NCI-H1930 (cell line): ENCODE measurements around the gene NR1H4.
"Not testable (repeated sequence)": the region's sequence is repeated elsewhere in the genome, so short reads cannot be mapped to it uniquely, and the experiment has no call there.

Experiments
- DNase-seq, 2 experiments: peaks; one replicate each; lab custom pipeline; 2025; lab: John Stamatoyannopoulos, UW

The NR1H4 gene

DNA sequence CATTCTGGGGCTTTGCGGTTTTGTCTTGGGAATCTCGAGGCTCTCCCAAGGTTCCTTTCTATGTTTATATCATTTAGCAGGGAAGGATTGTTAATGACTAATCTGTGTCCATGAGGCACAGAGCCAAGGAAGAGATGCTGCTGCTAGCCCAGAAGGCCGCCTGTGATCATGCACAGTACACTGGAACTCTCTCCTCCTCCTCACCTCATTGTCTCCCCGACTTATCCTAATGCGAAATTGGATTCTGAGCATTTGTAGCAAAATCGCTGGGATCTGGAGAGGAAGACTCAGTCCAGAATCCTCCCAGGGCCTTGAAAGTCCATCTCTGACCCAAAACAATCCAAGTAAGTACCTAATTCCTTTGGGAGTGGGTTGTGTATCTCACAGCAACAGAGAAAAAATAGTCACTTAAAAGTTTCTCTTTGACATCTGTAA lies at the start of gene NR1H4:
Gene NR1H4 (plus strand): TSS at position 151 of the 435 bp plus-strand sequence. CDS start 19,458 bp downstream, outside the sequence.
- no peak for DNase-seq

DNA sequence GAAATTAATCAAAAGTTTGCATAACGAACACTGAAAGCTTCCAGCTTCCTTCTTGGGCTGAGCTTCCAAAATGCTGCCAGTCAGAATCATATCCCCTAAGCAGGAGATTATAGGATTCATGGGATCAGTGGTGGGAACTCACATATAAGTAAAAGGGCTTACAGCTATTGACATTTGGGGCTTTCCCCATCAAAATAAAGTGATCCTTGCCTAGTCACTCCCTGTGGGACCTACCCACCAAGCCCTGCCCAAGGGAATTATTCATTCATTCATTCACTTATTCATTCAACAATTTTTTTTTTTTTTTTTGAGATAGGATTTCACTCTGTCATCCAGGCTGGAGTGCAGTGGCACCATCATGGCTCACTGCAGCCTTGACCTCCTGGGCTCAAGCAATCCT lies 47.5 kb upstream of the NR1H4 start:
- no peak for DNase-seq

DNA sequence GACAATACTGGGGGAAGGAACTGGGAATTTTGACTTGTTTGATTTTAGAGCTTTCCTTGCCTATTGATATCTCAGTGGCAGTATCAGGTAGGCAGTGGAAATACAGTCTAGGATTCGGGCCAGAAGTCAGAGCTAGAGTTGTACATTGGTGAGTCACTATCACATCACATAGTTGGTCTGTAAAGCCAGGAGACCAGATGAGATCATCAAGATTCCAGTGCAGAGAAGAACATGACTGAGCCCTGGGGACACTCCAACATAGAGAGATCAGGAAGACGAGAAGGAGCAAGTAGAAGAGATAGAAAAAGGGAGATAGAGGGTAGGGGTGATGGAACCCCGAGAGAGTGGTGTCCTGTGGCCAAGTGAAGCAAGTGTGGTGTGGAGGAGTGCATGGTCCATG lies 46.6 kb upstream of the NR1H4 start:
- no peak for DNase-seq

DNA sequence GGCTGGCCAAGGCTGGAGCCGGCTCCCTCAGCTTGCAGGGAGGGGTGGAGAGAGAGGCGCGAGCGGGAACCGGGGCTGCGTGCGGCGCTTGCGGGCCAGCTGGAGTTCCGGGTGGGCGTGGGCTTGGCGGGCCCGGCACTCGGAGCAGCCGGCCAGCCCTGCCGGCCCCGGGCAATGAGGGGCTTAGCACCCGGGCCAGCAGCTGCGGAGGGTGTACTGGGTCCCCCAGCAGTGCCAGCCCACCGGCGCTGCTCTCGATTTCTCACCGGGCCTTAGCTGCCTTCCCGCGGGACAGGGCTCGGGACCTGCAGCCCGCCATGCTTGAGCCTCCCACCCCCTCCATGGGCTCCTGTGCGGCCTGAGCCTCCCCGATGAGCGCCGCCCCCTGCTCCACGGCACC lies 43.4 kb upstream of the NR1H4 start:
- DNase-seq = not testable (repeated sequence)

DNA sequence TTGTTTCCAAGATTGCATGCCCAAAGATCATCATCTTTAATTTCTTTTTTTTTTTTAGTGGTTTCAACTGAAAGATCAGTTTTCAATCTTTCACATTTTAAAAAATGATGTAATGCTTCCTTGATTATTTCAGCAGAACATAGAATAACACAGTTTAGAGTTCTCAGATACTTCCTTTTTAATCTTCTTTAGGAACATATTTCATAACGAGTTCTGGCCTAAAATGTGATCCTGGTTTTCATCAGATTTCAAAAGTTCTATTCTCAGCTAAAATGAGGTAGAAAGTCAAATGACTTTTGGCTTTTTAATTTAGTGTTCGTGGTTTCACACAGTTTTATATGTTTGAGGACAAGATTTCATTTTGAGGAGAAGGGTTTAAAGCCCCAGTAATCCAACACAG lies 40.0 kb upstream of the NR1H4 start:
- no peak for DNase-seq

DNA sequence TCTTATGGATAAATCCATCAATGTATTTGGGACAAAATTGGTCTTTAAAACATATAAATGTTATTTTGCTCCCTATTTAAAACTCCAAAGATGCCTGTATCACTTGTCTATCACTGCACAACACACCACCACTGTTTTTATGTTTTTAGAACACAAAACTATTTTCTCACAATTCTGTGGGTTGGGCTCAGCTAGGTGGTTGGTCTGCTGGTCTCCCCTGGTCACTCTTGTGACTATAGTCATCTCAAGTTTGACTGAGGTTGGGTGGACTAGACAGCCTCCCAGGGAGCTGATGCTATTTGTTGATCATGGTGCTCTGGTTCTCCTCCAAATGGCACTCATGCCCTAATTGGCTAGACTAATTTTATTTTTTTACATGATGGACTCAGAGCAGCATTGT lies 39.5 kb upstream of the NR1H4 start:
- no peak for DNase-seq

DNA sequence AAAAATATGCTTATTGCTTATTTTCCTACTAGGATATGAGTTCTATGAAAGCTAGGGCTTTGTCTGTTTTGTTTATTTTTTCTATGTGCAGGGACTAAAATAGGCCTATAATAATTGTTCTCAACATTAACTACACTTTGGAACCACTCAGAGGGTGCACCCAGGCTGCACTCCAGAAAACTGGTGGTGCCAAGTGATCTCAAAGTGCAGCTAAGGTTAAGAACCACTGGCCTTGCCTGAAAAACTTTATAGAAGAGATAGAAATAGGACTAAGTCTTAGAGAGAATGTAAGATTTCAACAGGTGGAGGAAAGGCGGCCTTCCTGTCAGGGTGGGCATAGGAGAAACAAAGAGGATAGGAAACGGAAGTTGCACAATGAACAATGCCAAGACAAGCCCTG lies 37.7 kb upstream of the NR1H4 start:
- no peak for DNase-seq

DNA sequence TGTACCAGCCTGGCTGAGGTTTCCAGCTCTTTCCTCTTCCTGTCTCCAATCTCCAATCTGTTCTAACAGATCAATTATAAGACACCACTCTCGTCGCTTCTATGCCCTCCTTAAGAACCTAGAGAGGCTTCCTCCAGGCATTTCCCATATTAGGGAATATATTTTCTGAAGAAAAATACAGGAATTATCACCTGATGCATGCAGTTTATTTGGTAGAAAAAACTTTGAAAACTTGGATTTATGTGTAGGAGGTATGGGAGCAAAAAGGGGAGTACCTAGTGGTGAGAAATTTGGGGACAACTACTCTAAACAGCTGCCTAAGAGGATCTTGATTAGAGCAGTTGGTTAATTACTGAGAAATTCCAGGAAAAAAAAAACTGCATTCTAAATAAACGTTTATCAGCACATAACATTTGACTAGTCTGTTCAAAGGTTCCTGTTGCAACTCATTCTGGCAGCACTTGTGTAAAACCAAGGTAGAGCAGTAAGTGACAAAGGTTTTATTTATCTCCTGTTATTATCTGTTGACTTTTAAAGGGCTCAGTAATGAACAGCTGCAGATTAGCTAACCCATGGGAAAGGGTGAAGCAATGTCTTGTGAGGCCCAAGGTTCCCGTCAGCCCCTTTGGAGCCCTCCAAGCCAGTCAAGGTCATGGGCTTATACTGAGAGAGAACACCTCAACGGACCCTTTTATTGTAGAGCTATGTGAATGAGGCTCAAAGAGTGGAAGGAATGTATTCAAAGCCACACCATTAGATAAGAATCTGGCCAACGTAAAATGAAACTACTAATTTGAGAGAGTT lies 36.4 kb upstream of the NR1H4 start:
- no peak for DNase-seq

DNA sequence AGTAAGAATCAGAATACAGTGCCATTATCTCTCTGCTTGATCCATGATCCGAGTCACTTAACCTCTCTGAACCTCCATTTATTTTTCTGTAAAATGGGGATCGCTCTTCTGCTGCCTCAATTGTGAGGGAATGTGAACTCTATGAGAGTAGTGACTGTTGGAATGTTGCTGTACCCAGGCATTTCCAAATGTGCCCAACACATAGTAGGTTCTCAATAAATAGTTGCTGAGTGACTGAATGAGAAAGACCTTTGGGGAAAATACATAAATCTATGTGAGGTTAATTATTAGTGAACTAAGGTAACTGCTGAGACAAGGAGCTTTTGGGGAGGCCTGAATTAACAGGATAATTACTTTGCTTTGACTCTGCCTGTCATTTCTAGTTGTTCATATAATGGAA lies 33.9 kb upstream of the NR1H4 start:
- DNase-seq = no peak

DNA sequence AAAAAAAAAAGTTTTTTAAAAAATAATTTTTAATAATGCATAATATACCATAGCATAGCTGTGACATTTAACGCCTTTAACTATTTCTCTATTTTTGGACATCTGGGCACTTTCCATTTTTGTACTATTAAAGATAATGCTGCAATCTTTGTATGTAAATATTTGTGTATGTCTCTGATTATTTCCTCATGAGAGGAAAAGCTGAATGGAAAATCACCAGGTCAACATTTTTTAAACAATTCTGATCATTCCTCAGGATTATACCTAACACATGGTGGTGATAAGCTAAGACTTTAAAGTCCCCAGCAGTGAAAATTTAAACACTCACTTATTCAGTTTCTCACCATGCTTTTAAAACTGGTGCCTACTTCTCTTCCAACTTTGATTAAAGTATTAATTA lies 31.3 kb upstream of the NR1H4 start:
- no peak for DNase-seq

DNA sequence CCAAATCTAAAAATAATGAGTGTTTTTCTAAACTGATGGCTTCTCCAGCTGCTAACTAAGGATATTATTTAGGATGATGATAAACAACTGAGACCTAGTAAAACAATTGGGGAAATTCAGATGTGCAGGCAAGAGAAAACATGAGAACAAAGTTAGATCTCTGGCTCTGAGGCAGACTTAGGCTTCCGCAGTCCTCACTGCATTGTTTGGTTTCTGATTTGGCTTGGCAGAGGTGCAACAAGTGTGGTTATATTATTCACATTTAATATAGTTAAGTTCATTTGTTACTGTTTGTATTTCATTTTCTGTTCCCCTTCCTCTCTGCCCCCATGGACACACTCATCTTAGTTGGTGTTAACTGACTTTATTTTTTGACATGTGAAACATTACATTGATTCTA lies 30.2 kb upstream of the NR1H4 start:
- no peak for DNase-seq

DNA sequence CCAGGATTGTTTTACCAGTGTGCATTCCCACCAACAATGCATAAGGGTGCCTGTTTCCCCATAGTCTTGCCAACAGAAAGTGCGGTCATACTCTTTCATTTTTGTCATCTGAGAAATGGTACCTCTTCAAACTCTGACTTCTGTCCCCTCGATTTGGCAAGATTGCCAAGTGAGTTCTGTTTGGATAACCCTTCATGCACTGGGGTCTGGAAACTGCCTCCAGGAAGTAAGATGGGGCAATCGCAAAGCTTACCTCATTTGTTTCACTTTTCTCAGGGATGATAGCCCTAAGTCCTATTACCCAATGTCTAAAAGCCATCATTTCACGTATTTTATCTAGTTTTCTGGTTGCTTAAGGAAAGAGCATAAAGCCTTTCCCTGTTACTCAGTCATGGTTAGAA lies 28.6 kb upstream of the NR1H4 start:
- no peak for DNase-seq

DNA sequence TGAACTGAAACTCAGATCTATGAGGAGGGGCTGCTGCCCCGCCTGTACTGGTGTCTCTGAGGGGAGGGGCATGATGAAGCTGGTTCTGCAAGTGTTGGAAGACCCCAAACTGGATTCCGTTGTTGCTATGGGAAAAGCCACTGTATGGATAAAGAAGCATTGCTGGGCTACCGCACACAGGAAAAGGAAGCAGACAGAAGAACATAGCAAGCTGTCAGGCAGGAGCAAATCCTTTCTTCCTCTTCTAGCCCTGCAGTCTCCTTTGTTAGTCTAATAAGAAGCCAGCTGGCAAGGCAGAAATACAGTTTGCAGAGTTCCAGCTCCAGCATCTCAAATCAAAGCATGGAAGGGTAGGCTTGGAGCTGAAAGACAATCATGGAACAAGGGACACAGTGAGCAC lies 26.3 kb upstream of the NR1H4 start:
- DNase-seq = no peak

DNA sequence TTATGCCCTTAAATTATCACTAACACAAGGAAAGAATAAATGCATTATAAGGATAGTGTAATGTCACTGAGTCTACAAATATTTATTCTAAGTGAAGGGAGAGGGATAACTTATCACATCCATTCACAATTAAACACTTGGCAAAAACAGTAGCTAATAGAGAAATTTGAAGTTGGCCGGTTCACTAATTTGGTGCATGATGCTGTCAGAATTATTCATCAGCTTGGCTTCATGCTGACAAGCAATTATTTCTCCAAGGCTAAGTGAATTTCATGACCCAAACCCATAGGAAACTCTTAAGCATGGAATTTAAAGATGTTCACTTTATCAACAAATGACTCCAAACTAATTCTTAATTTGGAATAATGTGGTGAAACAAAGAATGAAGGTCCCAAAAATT lies 25.0 kb upstream of the NR1H4 start:
- peak; percentile 10 to 11 for DNase-seq

DNA sequence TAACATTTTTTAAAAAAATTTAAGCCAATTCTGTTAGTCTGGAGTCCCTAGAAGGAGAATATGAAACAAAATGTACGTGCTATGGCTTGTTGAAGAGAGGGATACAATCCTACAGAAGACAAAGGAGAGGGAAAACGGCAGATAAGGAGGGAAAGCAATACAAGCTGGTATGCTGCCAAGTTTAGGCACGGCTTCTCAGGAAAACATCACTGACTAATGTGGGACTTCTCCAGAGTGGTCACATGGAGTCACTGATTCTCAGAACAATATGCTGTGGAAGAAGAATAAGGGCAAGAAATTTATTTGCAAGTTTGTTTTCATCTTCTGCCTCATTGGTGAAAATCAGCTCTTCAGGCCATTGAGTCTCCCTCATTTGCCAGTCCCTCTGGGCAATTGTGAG lies 22.9 kb upstream of the NR1H4 start:
- no peak for DNase-seq

DNA sequence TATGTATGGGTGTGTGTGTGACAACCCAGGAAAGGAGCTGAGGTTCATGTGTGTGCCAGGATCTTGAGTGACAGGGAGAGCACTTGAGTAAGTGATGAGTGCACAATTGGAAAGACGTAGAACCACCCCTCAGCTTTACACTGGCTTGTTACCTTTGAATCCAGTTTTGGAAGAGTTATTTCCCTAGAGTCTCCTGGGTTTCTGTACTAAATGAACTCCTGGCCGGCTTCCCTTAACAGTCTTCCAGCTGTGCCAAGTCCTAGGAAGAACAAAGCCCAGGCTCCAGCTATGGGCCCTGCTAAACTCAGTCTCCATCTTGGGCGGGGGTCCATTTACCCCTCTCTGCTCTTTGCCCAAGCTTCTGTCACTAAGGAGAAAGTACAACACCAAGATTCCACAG lies 19.7 kb upstream of the NR1H4 start:
- no peak for DNase-seq

DNA sequence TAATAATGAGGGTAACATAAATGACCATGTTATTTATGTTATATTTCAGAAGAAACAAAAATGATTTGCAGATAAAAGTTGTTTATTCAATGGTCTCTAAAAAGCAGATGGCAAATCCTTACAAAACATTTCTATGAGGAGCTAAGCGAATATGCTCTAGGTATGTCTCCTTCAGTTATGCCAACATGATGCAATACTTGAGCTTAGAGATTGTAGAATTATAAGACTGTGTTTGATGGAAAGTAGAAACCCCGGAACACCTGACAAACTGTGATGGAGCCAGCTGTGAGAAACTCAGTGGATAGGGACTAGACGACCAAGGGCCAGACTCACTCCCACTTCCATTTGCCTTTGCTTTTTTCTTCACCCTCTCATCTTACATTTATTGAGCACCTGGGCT lies 17.8 kb upstream of the NR1H4 start:
- no peak for DNase-seq

DNA sequence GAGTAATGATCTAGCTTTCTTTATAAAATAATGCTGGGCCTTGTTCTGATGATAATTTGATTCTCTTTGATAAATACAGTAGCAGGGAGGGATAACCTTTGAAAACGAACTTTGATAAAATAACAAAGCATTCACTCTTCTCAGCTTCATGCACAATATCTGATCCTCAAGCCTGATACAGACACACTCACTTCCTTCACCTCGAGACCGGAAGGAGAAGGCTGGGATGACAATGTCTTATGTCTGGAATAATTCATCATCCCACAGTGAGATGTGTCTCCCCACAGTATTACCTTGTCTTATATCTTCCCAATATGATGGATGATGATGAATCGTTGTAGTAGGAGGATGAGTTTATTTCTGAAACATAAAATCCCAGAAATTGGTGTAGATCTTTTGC lies 15.5 kb upstream of the NR1H4 start:
- no peak for DNase-seq

DNA sequence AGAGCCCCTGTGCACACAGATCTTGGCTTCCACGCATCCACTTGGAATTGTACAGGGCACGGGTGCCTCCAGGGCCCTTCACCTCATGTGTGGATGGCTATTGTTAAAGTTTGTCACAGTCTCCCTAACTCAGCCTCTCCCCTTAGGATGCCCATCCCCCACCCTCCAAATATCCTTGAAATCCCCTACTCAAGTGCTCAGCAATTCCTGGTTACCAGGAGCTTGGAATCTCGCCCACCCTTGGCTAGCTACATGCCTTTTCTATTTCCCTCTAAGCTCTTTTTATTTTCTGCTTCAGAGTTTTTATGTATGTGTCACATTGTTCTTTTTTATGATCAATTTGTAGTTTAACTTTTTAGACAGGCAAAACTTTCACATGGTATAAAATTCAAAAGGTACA lies 13.0 kb upstream of the NR1H4 start:
- no peak for DNase-seq

DNA sequence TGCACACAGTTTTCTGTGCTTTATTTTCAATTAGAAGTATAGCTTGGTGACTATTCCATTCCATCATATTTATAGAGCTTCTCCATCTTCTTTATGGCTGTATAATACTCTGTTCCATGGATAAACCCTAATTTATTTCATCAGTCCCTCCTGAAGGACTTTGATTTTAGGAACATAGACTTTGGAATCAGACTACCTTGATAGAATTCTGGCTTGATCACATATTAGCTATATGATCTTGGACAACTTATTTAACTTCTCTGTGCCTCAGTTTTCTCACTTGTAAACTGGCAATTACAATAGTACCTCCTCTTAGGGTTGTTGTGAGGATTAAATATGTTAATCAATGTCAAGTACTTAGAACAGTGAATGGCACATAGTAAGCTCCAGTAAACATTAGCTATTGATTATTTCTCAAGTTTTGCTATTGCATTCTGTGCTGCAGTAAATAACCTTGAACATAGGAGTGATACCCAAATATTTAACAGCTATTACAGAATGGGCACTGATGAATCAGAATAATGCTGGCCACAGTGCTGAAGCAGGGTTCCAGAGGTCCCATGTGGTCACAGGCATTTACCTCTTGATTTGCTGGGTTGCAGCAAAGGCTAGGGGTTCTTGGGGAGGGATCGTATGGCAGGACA lies 12.2 kb upstream of the NR1H4 start:
- no peak for DNase-seq

DNA sequence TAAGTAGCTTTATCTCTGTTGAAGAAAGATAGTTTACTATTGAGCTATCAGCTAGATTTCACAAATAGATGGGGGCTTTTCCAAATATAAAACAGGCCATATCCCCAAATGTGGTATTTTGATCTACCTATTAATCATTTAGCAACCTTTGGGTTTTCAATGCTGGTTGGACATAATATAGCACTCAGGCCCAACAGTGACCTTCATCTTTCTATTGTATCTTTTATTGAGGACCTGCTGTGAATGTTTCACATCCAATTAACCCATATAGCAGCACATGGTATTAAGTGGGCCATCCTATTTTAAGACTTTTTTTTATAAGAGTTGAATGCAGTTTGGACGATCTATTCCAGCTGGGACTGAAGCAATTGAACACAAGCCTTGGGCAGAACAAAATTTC lies 10.0 kb upstream of the NR1H4 start:
- no peak for DNase-seq

DNA sequence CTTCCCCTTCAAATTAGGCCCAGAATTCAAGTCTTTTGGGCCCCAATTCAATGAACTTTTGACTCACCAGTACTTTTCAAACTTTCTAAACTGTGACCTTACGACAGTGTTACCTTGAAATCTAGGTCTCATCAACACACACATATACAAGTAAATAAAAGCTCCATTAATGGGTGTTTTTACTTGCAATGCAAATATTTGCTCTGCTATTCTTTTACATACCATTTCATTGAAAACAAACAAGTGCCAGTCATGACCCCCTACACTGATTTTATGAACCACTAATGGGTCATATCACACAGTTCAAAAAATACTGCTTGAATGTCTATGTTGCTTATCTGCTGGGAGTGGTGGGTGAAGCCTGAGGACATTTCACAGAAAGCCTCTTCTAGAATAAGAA lies 9.1 kb upstream of the NR1H4 start:
- DNase-seq = no peak

DNA sequence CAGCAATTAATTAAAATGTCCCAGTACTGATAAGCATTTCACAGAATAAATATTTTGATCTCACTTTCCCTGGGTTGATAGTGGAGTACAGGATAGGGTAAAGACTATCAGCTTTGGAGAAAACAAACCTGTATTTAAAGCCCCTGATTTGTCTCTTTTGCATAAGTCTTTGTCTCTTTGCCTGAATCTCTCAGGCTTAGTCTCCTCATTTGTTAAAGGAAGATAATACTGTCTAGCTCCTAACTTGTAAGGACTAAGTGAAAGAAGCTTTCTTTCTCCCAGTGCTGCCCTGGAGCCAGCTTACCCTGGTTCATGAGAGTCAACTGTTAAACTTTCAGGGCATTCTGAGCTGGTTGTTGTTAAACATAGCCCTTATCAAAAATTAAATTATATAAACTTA lies 5.5 kb upstream of the NR1H4 start:
- DNase-seq = no peak

DNA sequence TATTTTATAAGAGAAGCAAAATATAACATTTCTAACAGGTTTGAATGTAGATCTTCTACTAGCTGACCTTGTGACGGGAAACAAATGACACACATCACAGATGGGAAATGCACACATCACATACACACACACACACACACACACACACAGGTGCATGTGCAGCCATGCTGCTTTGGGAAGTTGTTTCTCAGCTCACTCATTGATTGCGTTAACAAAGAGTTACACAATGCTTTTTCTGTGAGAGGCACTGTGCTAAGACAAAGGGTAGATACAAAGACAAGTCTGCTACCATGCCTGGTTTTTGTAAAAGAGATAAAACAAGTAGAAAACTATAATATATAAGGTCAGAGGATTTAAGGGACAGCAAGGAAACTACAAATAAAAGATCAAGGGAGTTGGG lies 1.3 kb upstream of the NR1H4 start:
- DNase-seq = no peak
